Activated T-helper 1 cell treated with Interleukin-2 at 50 U/mL for 16 hours (primary cell): Measurements from ENCODE around the gene ZNF385B.

Source experiments
- DNase-seq: peaks from one replicate; pipeline ENCODE4 v3.0.0-alpha.2; 2020; ENCODE audit warnings: low read depth

Gene ZNF385B

GRCh38 chr2:179744401-179744800, 117.0 kb downstream of the ZNF385B start:
- DNase-seq = no peak

- DNase-seq = no peak
Observed at GRCh38 chr2:179741317-179741716, 120.1 kb downstream of the ZNF385B start.

GRCh38 chr2:179729966-179730365, 131.4 kb downstream of the ZNF385B start:
- DNase-seq = no peak

GRCh38 chr2:179726461-179727180, 134.8 kb downstream of the ZNF385B start:
- no peak for DNase-seq

- no peak for DNase-seq
Observed at GRCh38 chr2:179724403-179724802, 137.0 kb downstream of the ZNF385B start.

- DNase-seq = no peak
Observed at GRCh38 chr2:179720173-179720772, 141.1 kb downstream of the ZNF385B start.

- no peak for DNase-seq
Observed at GRCh38 chr2:179715871-179716270, 145.5 kb downstream of the ZNF385B start.

- DNase-seq = no peak
Observed at GRCh38 chr2:179715196-179715595, 146.2 kb downstream of the ZNF385B start.

GRCh38 chr2:179712825-179713224, 148.6 kb downstream of the ZNF385B start:
- no peak for DNase-seq

GRCh38 chr2:179711375-179711774, 150.0 kb downstream of the ZNF385B start:
- no peak for DNase-seq

- no peak for DNase-seq
Observed at GRCh38 chr2:179703702-179704101, 157.7 kb downstream of the ZNF385B start.

GRCh38 chr2:179702912-179703311, 158.5 kb downstream of the ZNF385B start:
- DNase-seq = no peak

GRCh38 chr2:179701524-179702110, 159.8 kb downstream of the ZNF385B start:
- DNase-seq = no peak

GRCh38 chr2:179695486-179695885, 165.9 kb downstream of the ZNF385B start:
- no peak for DNase-seq

GRCh38 chr2:179694963-179695362, 166.4 kb downstream of the ZNF385B start:
- DNase-seq = no peak

- no peak for DNase-seq
Observed at GRCh38 chr2:179692610-179693009, 168.8 kb downstream of the ZNF385B start.

GRCh38 chr2:179692043-179692442, 169.4 kb downstream of the ZNF385B start:
- DNase-seq = no peak

GRCh38 chr2:179691235-179691634, 170.2 kb downstream of the ZNF385B start:
- no peak for DNase-seq

GRCh38 chr2:179686718-179687342, 174.6 kb downstream of the ZNF385B start:
- no peak for DNase-seq

- DNase-seq = no peak
Observed at GRCh38 chr2:179686069-179686468, 175.3 kb downstream of the ZNF385B start.

- DNase-seq = no peak
Observed at GRCh38 chr2:179685146-179685545, 176.3 kb downstream of the ZNF385B start.

- DNase-seq = no peak
Observed at GRCh38 chr2:179682756-179683155, 178.7 kb downstream of the ZNF385B start.
